Body of pancreas (tissue), 4 donors: Measurements from ENCODE around the gene DLG1. TPM values are rescaled to one million over a fixed set of nuclear protein-coding genes. Genes with fewer than 3 reads are reported as not detected.
"Not testable (repeated sequence)": the region's sequence is repeated elsewhere in the genome, so short reads cannot be mapped to it uniquely, and the experiment has no call there.

Experiments
- ATAC-seq: fragments of 150-250 bp; one replicate; pipeline ENCODE4 v1.9.1; 2016
- DNase-seq, 4 donors: peaks; one replicate each; pipeline ENCODE4 v3.0.0-alpha.2; 2019
- H3K27ac ChIP-seq, 4 donors: fragments of 200-600 bp; sonication (generic); 1 replicate in 3 of 4; 2 replicates in 1 of 4; pipeline versions ENCODE4 v1.5.1 to v1.6.1; 2016 to 2019; ENCODE audit warnings: mild to moderate bottlenecking in 1 of 4, mixed read lengths in 1 of 4, moderate library complexity in 1 of 4
- H3K27me3 ChIP-seq, 2 donors: fragments of 200-600 bp; sonication (generic); one replicate each; pipeline ENCODE4 v1.6.0; 2016; ENCODE audit warnings: mild to moderate bottlenecking in 1 of 2
- H3K36me3 ChIP-seq, 2 donors: fragments of 200-600 bp; sonication (generic); replicated peaks in 1 of 2; 2 replicates each; pipeline ENCODE4 v1.5.1; 2016; ENCODE audit warnings: low read depth in 2 of 2; ENCODE audit not compliant: insufficient read depth in 1 of 2
- H3K4me1 ChIP-seq: fragments of 200-600 bp; sonication (generic); one replicate; pipeline ENCODE4 v1.6.0; 2016
- H3K4me3 ChIP-seq, 2 donors: fragments of 200-600 bp; sonication (generic); 1 replicate in 1 of 2; 2 replicates in 1 of 2; pipeline ENCODE4 v1.5.1; 2016 to 2019
- H3K9me3 ChIP-seq, 3 donors: fragments of 200-600 bp; sonication (generic); 1 replicate in 2 of 3; 2 replicates in 1 of 3; pipeline ENCODE4 v1.5.1; 2016
- POLR2A ChIP-seq, 3 donors: fragments of 450-650 bp; IDR thresholded peaks; one replicate each; pipeline ENCODE4 v1.6.1; 2016; ENCODE audit warnings: antibody characterized with exemption in 3 of 3, mild to moderate bottlenecking in 2 of 3
- WGBS, 2 donors: methylation state at CpG; one replicate each; pipeline ENCODE4 v1.1.5; 2017; 5-methylcytosine and 5-hydroxymethylcytosine counted together
- intact Hi-C: fragments of 100-400 bp; cut with DNase I; formaldehyde crosslinking; loops from one replicate; pipeline ENCODE4 v1.15.1; 2023
- total RNA-seq, 2 donors: library from RNA; depleted of rRNA; stranded (reverse); fragments of >200 nt; gene quantifications; one replicate each; pipeline ENCODE4 v1.1.0, GENCODE V29; 2016
- TF ChIP-seq, protein P1 (sequence below), 7 experiments: fragments of 450-650 bp in 4 of 7; fragments of 200-600 bp in 3 of 7; sonication (generic) in 3 of 7; IDR thresholded peaks; one replicate each; pipeline ENCODE4 v1.5.1; 2016 to 2019; ENCODE audit warnings: antibody characterized with exemption in 7 of 7

Gene DLG1
- total RNA-seq, 2 donors from 2014 or later, result 45.8 to 48.8 TPM

GRCh38 chr3:197278933-197279332 is 19.5 kb downstream of the DLG1 start:
- Histone ChIP-seq H3K27ac (no peak overlapping the region), H3K4me3 (no peak overlapping the region), H3K36me3 (no peaks in the 10 kb centered on the region), H3K9me3 (no peaks in the 10 kb centered on the region), H3K27me3 (no peaks in the 10 kb centered on the region), H3K4me1 (peaks cover 4% of the 10 kb centered on the region)
- intact Hi-C loops, result no loop called here
- DNase-seq (no peak), ATAC-seq (no peak)
- TF ChIP-seq, protein P1, sequence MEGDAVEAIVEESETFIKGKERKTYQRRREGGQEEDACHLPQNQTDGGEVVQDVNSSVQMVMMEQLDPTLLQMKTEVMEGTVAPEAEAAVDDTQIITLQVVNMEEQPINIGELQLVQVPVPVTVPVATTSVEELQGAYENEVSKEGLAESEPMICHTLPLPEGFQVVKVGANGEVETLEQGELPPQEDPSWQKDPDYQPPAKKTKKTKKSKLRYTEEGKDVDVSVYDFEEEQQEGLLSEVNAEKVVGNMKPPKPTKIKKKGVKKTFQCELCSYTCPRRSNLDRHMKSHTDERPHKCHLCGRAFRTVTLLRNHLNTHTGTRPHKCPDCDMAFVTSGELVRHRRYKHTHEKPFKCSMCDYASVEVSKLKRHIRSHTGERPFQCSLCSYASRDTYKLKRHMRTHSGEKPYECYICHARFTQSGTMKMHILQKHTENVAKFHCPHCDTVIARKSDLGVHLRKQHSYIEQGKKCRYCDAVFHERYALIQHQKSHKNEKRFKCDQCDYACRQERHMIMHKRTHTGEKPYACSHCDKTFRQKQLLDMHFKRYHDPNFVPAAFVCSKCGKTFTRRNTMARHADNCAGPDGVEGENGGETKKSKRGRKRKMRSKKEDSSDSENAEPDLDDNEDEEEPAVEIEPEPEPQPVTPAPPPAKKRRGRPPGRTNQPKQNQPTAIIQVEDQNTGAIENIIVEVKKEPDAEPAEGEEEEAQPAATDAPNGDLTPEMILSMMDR (IDR thresholded peaks at IDR 0.05), result no peak
- no peak for TF ChIP-seq POLR2A (IDR thresholded peaks at IDR 0.05)

GRCh38 chr3:197276808-197277207 is 21.6 kb downstream of the DLG1 start:
- DNase-seq, H3K9me3 ChIP-seq, H3K36me3 ChIP-seq, ATAC-seq, H3K4me1 ChIP-seq, H3K27ac ChIP-seq, H3K4me3 ChIP-seq, H3K27me3 ChIP-seq, intact Hi-C loops: not testable (repeated sequence)
- 94 to 96% methylated on average over 8 of the region's 8 CpGs for WGBS, 2 donors

- Histone ChIP-seq H3K9me3 (no peaks in the 10 kb centered on the region), H3K27me3 (no peaks in the 10 kb centered on the region), H3K4me3 (no peak overlapping the region), H3K36me3 (no peaks in the 10 kb centered on the region), H3K27ac (no peak overlapping the region), H3K4me1 (peaks cover 4% of the 10 kb centered on the region)
- WGBS, 2 donors, result 54 to 70% methylated on average over 4 of the region's 4 CpGs
- DNase-seq (no peak), ATAC-seq (no peak)
- intact Hi-C loops, result no loop called here
- no peak for TF ChIP-seq POLR2A (IDR thresholded peaks at IDR 0.05)
- TF ChIP-seq, protein P1 (IDR thresholded peaks at IDR 0.05), result no peak
Observed at GRCh38 chr3:197270558-197271317, 27.7 kb downstream of the DLG1 start.

GRCh38 chr3:197269024-197269423 is 29.4 kb downstream of the DLG1 start:
- Histone ChIP-seq H3K9me3 (no peaks in the 10 kb centered on the region), H3K27me3 (no peaks in the 10 kb centered on the region), H3K4me1 (peaks cover 4% of the 10 kb centered on the region), H3K27ac (no peak overlapping the region), H3K4me3 (no peak overlapping the region), H3K36me3 (no peaks in the 10 kb centered on the region)
- no peak for DNase-seq
- intact Hi-C loops, result no loop called here
- 62 to 68% methylated on average over 3 of the region's 3 CpGs for WGBS, 2 donors
- no peak for TF ChIP-seq POLR2A (IDR thresholded peaks at IDR 0.05)
- TF ChIP-seq, protein P1 (IDR thresholded peaks at IDR 0.05), result no peak
- ATAC-seq, result no peak

DNA sequence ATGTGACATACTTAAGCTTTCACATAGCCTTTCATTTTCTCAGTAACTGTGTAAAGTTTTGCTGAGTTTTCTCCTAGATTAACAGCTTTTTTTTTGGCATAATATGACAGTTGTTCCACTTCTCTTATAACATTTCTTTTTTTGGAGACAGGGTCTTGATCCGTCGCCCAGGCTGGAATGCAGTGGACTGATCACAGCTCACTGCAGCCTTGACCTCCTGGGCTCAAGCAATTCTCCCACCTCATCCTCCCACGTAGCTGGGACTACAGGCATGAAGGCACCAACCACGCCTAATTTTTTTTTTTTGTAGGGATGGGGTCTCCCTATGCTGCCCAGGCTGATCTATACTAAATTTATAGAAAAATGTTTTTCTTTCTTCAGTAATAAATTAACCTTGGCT is 30.1 kb downstream of the DLG1 start:
- Histone ChIP-seq H3K27me3 (no peaks in the 10 kb centered on the region), H3K9me3 (no peaks in the 10 kb centered on the region), H3K4me1 (peaks cover 4% of the 10 kb centered on the region), H3K36me3 (no peaks in the 10 kb centered on the region), H3K27ac (no peak overlapping the region), H3K4me3 (no peak overlapping the region)
- TF ChIP-seq, protein P1 (IDR thresholded peaks at IDR 0.05), result no peak
- no peak for TF ChIP-seq POLR2A (IDR thresholded peaks at IDR 0.05)
- DNase-seq, result no peak
- ATAC-seq, result no peak
- WGBS, 2 donors, result 48 to 57% methylated on average over 4 of the region's 4 CpGs
- intact Hi-C loops, result no loop called here
